GM21737 (cell line): ENCODE measurements around the gene TMEM131L.
"Not testable (repeated sequence)": the region's sequence is repeated elsewhere in the genome, so short reads cannot be mapped to it uniquely, and the experiment has no call there.

Experiments
- ATAC-seq: cut with Tn5 transposase; IDR thresholded peaks from one replicate; pipeline ENCODE4 v1.9.1; 2021; ENCODE audit warnings: mild to moderate bottlenecking, moderate library complexity; ENCODE audit not compliant: unreplicated experiment

TMEM131L gene

GRCh38 chr4:153603835-153604234, 137.7 kb downstream of the TMEM131L start:
- no peak for ATAC-seq

GRCh38 chr4:153609070-153609469, 142.9 kb downstream of the TMEM131L start:
- ATAC-seq: not testable (repeated sequence)

- ATAC-seq: no peak
Measured at GRCh38 chr4:153610623-153611376, 144.6 kb downstream of the TMEM131L start.

GRCh38 chr4:153611679-153612078, 145.5 kb downstream of the TMEM131L start:
- no peak for ATAC-seq

- no peak for ATAC-seq
Measured at GRCh38 chr4:153612878-153613277, 146.7 kb downstream of the TMEM131L start.

- no peak for ATAC-seq
Measured at GRCh38 chr4:153616006-153616555, 149.9 kb downstream of the TMEM131L start.

- no peak for ATAC-seq
Measured at GRCh38 chr4:153618833-153619232, 152.7 kb downstream of the TMEM131L start.

- no peak for ATAC-seq
Measured at GRCh38 chr4:153619811-153620210, 153.7 kb downstream of the TMEM131L start.

- no peak for ATAC-seq
Measured at GRCh38 chr4:153620352-153620751, 154.2 kb downstream of the TMEM131L start.

- no peak for ATAC-seq
Measured at GRCh38 chr4:153622093-153622492, 155.9 kb downstream of the TMEM131L start.

GRCh38 chr4:153622778-153623240, 156.6 kb downstream of the TMEM131L start:
- ATAC-seq: no peak

GRCh38 chr4:153623491-153623890, 157.3 kb downstream of the TMEM131L start:
- no peak for ATAC-seq

GRCh38 chr4:153628796-153629315, 162.7 kb downstream of the TMEM131L start:
- ATAC-seq: no peak

GRCh38 chr4:153629776-153630175, 163.6 kb downstream of the TMEM131L start:
- ATAC-seq: no peak

GRCh38 chr4:153634738-153635353, 168.7 kb downstream of the TMEM131L start:
- no peak for ATAC-seq

GRCh38 chr4:153635846-153636245, 169.7 kb downstream of the TMEM131L start:
- no peak for ATAC-seq

- ATAC-seq: no peak
Measured at GRCh38 chr4:153637201-153637600, 171.0 kb downstream of the TMEM131L start.

GRCh38 chr4:153638011-153638410, 171.9 kb downstream of the TMEM131L start:
- ATAC-seq: no peak

GRCh38 chr4:153638999-153639398, 172.8 kb downstream of the TMEM131L start:
- ATAC-seq: no peak

GRCh38 chr4:153639833-153640802, 174.0 kb downstream of the TMEM131L start:
- no peak for ATAC-seq

GRCh38 chr4:153641532-153641931, 175.4 kb downstream of the TMEM131L start:
- ATAC-seq: no peak
